Astrocyte (in vitro differentiated cells and primary cell): ENCODE data around the gene DNAJC24. TPM values are rescaled to one million over a fixed set of nuclear protein-coding genes. Genes with fewer than 3 reads are reported as not detected.

ENCODE experiments used
- DNase-seq: peaks from one replicate; pipeline ENCODE4 v3.0.0-alpha.2; 2010; ENCODE audit warnings: low read depth
- FAIRE-seq: peaks from 2 replicates; lab custom pipeline; 2011; peaks lifted over from hg19 to GRCh38; lab: Jason Lieb, UNC
- H2AFZ ChIP-seq: 2 replicates; pipeline ENCODE4 v1.6.0; 2012; ENCODE audit warnings: low read depth, low read length, inconsistent platforms
- H3K27ac ChIP-seq: 2 replicates; pipeline ENCODE4 v1.5.1; 2011; ENCODE audit warnings: low read depth, low read length, inconsistent platforms
- H3K27me3 ChIP-seq: 2 replicates; pipeline ENCODE4 v1.6.0; 2011; ENCODE audit warnings: low read length, inconsistent platforms; ENCODE audit not compliant: insufficient read depth
- H3K36me3 ChIP-seq: 2 replicates; pipeline ENCODE4 v1.5.1; 2011; ENCODE audit warnings: low read length, inconsistent platforms; ENCODE audit not compliant: insufficient read depth
- H3K4me1 ChIP-seq: 2 replicates; pipeline ENCODE4 v1.5.1; 2011; ENCODE audit warnings: low read length, inconsistent platforms; ENCODE audit not compliant: insufficient read depth
- H3K4me2 ChIP-seq: 2 replicates; pipeline ENCODE4 v1.6.0; 2012; ENCODE audit warnings: low read length, inconsistent platforms
- H3K4me3 ChIP-seq: 2 replicates; pipeline ENCODE4 v1.5.1; 2011; ENCODE audit warnings: low read depth, mild to moderate bottlenecking, low read length, inconsistent platforms; ENCODE audit not compliant: insufficient read depth
- H3K79me2 ChIP-seq: 2 replicates; pipeline ENCODE4 v1.6.0; 2012; ENCODE audit warnings: mild to moderate bottlenecking, low read length, inconsistent platforms; ENCODE audit not compliant: insufficient read depth
- H3K9ac ChIP-seq: 2 replicates; pipeline ENCODE4 v1.6.0; 2012; ENCODE audit warnings: mild to moderate bottlenecking, low read length, inconsistent platforms
- H3K9me3 ChIP-seq: 2 replicates; pipeline ENCODE4 v1.5.1; 2012; ENCODE audit warnings: low read depth, mild to moderate bottlenecking, low read length, inconsistent platforms; ENCODE audit not compliant: insufficient read depth
- H4K20me1 ChIP-seq: 2 replicates; pipeline ENCODE4 v1.6.0; 2012; ENCODE audit warnings: low read length, inconsistent platforms; ENCODE audit not compliant: insufficient read depth
- H3K27ac Mint-ChIP-seq: one replicate; pipeline ENCODE4 v1.8.0; 2021; ENCODE audit warnings: mild to moderate bottlenecking, mixed read lengths; ENCODE audit not compliant: unreplicated experiment
- H3K27me3 Mint-ChIP-seq: one replicate; pipeline ENCODE4 v1.8.0; 2021; ENCODE audit warnings: low read depth, mixed read lengths; ENCODE audit not compliant: unreplicated experiment
- H3K36me3 Mint-ChIP-seq: one replicate; pipeline ENCODE4 v1.8.0; 2021; ENCODE audit warnings: low read depth, mixed read lengths; ENCODE audit not compliant: unreplicated experiment
- H3K4me1 Mint-ChIP-seq: one replicate; pipeline ENCODE4 v1.8.0; 2021; ENCODE audit warnings: low read depth, mixed read lengths; ENCODE audit not compliant: unreplicated experiment
- H3K4me3 Mint-ChIP-seq: one replicate; pipeline ENCODE4 v1.8.0; 2021; ENCODE audit warnings: mild to moderate bottlenecking, moderate library complexity, mixed read lengths; ENCODE audit not compliant: unreplicated experiment
- H3K9me3 Mint-ChIP-seq: one replicate; pipeline ENCODE4 v1.8.0; 2021; ENCODE audit warnings: mild to moderate bottlenecking, mixed read lengths; ENCODE audit not compliant: unreplicated experiment
- CTCF ChIP-seq: IDR thresholded peaks from 2 replicates; pipeline ENCODE4 v1.5.1; 2011; ENCODE audit warnings: low read depth, mild to moderate bottlenecking, inconsistent platforms, low read length, moderate library complexity; ENCODE audit not compliant: insufficient read depth
- EZH2 ChIP-seq: IDR thresholded peaks from 2 replicates; pipeline ENCODE4 v1.6.1; 2012; ENCODE audit warnings: mild to moderate bottlenecking, low read length, inconsistent platforms; ENCODE audit not compliant: insufficient read depth
- total RNA-seq: library from RNA; stranded (reverse); gene quantifications from 2 replicates; pipeline ENCODE4 v1.2.1, GENCODE V29; 2021

DNAJC24 gene
- total RNA-seq, 1 donor from 2014 or later = 23.1 TPM

- no peaks in the 10 kb centered on the region for H4K20me1 ChIP-seq
- peaks cover 2% of the 10 kb centered on the region for H3K4me1 Mint-ChIP-seq
- no peak overlapping the region for H3K4me3 ChIP-seq
- H3K27ac ChIP-seq = no peak overlapping the region
- H2AFZ ChIP-seq = no peak overlapping the region
- no peaks in the 10 kb centered on the region for H3K9me3 ChIP-seq
- DNase-seq = no peak
- no peak for FAIRE-seq
- H3K4me3 Mint-ChIP-seq = no peak overlapping the region
- no peaks in the 10 kb centered on the region for H3K36me3 Mint-ChIP-seq
- H3K27ac Mint-ChIP-seq = no peak overlapping the region
- no peak overlapping the region for H3K9ac ChIP-seq
- no peaks in the 10 kb centered on the region for H3K4me1 ChIP-seq
- no peaks in the 10 kb centered on the region for H3K27me3 ChIP-seq
- TF ChIP-seq CTCF = no peak
- TF ChIP-seq EZH2 = no peak
- no peak overlapping the region for H3K4me2 ChIP-seq
- no peaks in the 10 kb centered on the region for H3K27me3 Mint-ChIP-seq
- peaks cover 4% of the 10 kb centered on the region for H3K36me3 ChIP-seq
- H3K79me2 ChIP-seq = no peaks in the 10 kb centered on the region
- no peaks in the 10 kb centered on the region for H3K9me3 Mint-ChIP-seq
These were observed 79.4 kb downstream of the DNAJC24 start for GRCh38 chr11:31449040-31449439.

- no peak overlapping the region for H2AFZ ChIP-seq
- no peaks in the 10 kb centered on the region for H3K4me1 Mint-ChIP-seq
- no peak overlapping the region for H3K4me3 Mint-ChIP-seq
- TF ChIP-seq CTCF (no peak), EZH2 (no peak)
- H3K4me2 ChIP-seq = no peak overlapping the region
- H3K9ac ChIP-seq = no peak overlapping the region
- no peaks in the 10 kb centered on the region for H3K27me3 ChIP-seq
- no peaks in the 10 kb centered on the region for H3K79me2 ChIP-seq
- H3K4me1 ChIP-seq = no peaks in the 10 kb centered on the region
- FAIRE-seq = no peak
- DNase-seq = no peak
- no peaks in the 10 kb centered on the region for H3K36me3 Mint-ChIP-seq
- no peaks in the 10 kb centered on the region for H3K27me3 Mint-ChIP-seq
- no peak overlapping the region for H3K4me3 ChIP-seq
- H3K27ac Mint-ChIP-seq = no peak overlapping the region
- H4K20me1 ChIP-seq = no peaks in the 10 kb centered on the region
- no peak overlapping the region for H3K27ac ChIP-seq
- no peaks in the 10 kb centered on the region for H3K9me3 ChIP-seq
- no peaks in the 10 kb centered on the region for H3K9me3 Mint-ChIP-seq
- H3K36me3 ChIP-seq = peaks cover 4% of the 10 kb centered on the region
These were observed 81.2 kb downstream of the DNAJC24 start for GRCh38 chr11:31450841-31451240.

- TF ChIP-seq CTCF = no peak
- Mint-ChIP-seq H3K27ac (no peak overlapping the region), H3K4me3 (no peak overlapping the region), H3K4me1 (no peaks in the 10 kb centered on the region), H3K36me3 (no peaks in the 10 kb centered on the region), H3K27me3 (no peaks in the 10 kb centered on the region), H3K9me3 (no peaks in the 10 kb centered on the region)
- no peak overlapping the region for H3K27ac ChIP-seq
- no peak overlapping the region for H2AFZ ChIP-seq
- no peaks in the 10 kb centered on the region for H3K9me3 ChIP-seq
- H3K4me1 ChIP-seq = no peaks in the 10 kb centered on the region
- H3K4me3 ChIP-seq = no peak overlapping the region
- H3K36me3 ChIP-seq = peaks cover 4% of the 10 kb centered on the region
- no peak overlapping the region for H3K9ac ChIP-seq
- no peak for FAIRE-seq
- DNase-seq = no peak
- no peak overlapping the region for H3K4me2 ChIP-seq
- H3K79me2 ChIP-seq = no peaks in the 10 kb centered on the region
- no peaks in the 10 kb centered on the region for H4K20me1 ChIP-seq
- H3K27me3 ChIP-seq = no peaks in the 10 kb centered on the region
These were observed 85.5 kb downstream of the DNAJC24 start for GRCh38 chr11:31455177-31455576.
